Endothelial cell of umbilical vein (primary cell): ENCODE results near the gene GOLGA3. TPM values are rescaled to one million over a fixed set of nuclear protein-coding genes. Genes with fewer than 3 reads are reported as not detected.

Source experiments
- BruUV-seq: library from RNA; stranded (reverse); fragments of 400-500 nt; replicated peaks from 2 replicates; lab custom pipeline; 2021; lab: Mats Ljungman, UMichigan
- CTCF ChIA-PET: fragments of 300-600, 350-600 bp; sonication (Branson Sonifier 250); formaldehyde crosslinking; loops from one replicate; lab custom pipeline; 2021; ENCODE audit warnings: antibody characterized with exemption, inconsistent platforms; lab: Charles Lee
- POLR2A ChIA-PET: fragments of 300-600, 350-600 bp; sonication (Branson Sonifier 250); formaldehyde crosslinking; loops from one replicate; lab custom pipeline; 2021; ENCODE audit warnings: antibody characterized with exemption, inconsistent platforms; lab: Charles Lee
- DNase-seq: peaks from one replicate; pipeline ENCODE4 v3.0.0-alpha.2; 2011; ENCODE audit warnings: low read depth, low spot score
- FAIRE-seq: peaks from 2 replicates; lab custom pipeline; 2011; peaks lifted over from hg19 to GRCh38; lab: Jason Lieb, UNC
- H2AFZ ChIP-seq: 2 replicates; pipeline ENCODE4 v1.6.0; 2012; ENCODE audit warnings: low read depth, low read length, control low read depth, inconsistent platforms
- H3K27ac ChIP-seq: 2 replicates; pipeline ENCODE4 v1.5.1; 2011; ENCODE audit warnings: low read depth, mild to moderate bottlenecking, control low read depth, low read length, moderate library complexity; ENCODE audit not compliant: insufficient read depth
- H3K27me3 ChIP-seq, 2 experiments: 2 replicates each; pipeline versions ENCODE4 v1.6.0 to v1.6.1; 2011; ENCODE audit warnings: low read length in 2 of 2, mixed read lengths in 1 of 2; ENCODE audit not compliant: control insufficient read depth in 2 of 2, insufficient read depth in 2 of 2
- H3K36me3 ChIP-seq, 2 experiments: 2 replicates in 1 of 2; 3 replicates in 1 of 2; pipeline ENCODE4 v1.5.1; 2011; ENCODE audit warnings: low read length in 2 of 2, mild to moderate bottlenecking in 1 of 2, moderate library complexity in 1 of 2; ENCODE audit not compliant: control insufficient read depth in 2 of 2, insufficient read depth in 2 of 2; ENCODE audit errors: extremely low read depth in 1 of 2
- H3K4me1 ChIP-seq: 3 replicates; pipeline ENCODE4 v1.5.1; 2011; ENCODE audit warnings: mild to moderate bottlenecking, low read length; ENCODE audit not compliant: control insufficient read depth, insufficient read depth; ENCODE audit errors: extremely low read depth
- H3K4me2 ChIP-seq: 2 replicates; pipeline ENCODE4 v1.6.1; 2011; ENCODE audit warnings: low read length, control low read depth, mixed read lengths; ENCODE audit not compliant: insufficient read depth
- H3K4me3 ChIP-seq, 3 experiments: fragments of 200-600 bp in 1 of 3; sonication (generic), shearing (Covaris generic) in 1 of 3; replicated peaks in 1 of 3; 2 replicates each; pipeline ENCODE4 v1.5.1; 2011 to 2016; ENCODE audit warnings: control low read depth in 3 of 3, low read length in 3 of 3, mild to moderate bottlenecking in 2 of 3, inconsistent platforms in 1 of 3, low read depth in 1 of 3, moderate library complexity in 1 of 3; ENCODE audit not compliant: insufficient read depth in 1 of 3
- H3K79me2 ChIP-seq: 2 replicates; pipeline ENCODE4 v1.6.0; 2012; ENCODE audit warnings: low read length, inconsistent platforms; ENCODE audit not compliant: control insufficient read depth, insufficient read depth
- H3K9ac ChIP-seq: replicated peaks from 2 replicates; pipeline ENCODE3; 2011; ENCODE audit warnings: low read length, control low read depth; ENCODE audit not compliant: insufficient read depth; ENCODE audit errors: extremely low read depth
- H3K9me1 ChIP-seq: replicated peaks from 3 replicates; pipeline ENCODE4 v1.6.0; 2011; ENCODE audit warnings: mild to moderate bottlenecking, low read length; ENCODE audit not compliant: control insufficient read depth, insufficient read depth; ENCODE audit errors: extremely low read depth
- H3K9me3 ChIP-seq: replicated peaks from 2 replicates; pipeline ENCODE4 v1.5.1; 2012; ENCODE audit warnings: low read length, inconsistent platforms; ENCODE audit not compliant: control insufficient read depth, insufficient read depth
- H4K20me1 ChIP-seq: replicated peaks from 2 replicates; pipeline ENCODE3; 2011; ENCODE audit warnings: mild to moderate bottlenecking, low read length; ENCODE audit not compliant: control insufficient read depth, insufficient read depth; ENCODE audit errors: extremely low read depth
- EZH2 ChIP-seq: IDR thresholded peaks from 2 replicates; pipeline ENCODE4 v1.6.1; 2012; ENCODE audit warnings: borderline replicate concordance, low read depth, mild to moderate bottlenecking, moderate library complexity, low read length, inconsistent platforms; ENCODE audit not compliant: severe bottlenecking
- FOS ChIP-seq: IDR thresholded peaks from 2 replicates; pipeline ENCODE4 v1.6.1; 2011; ENCODE audit warnings: mild to moderate bottlenecking, low read length, moderate library complexity, borderline replicate concordance; ENCODE audit not compliant: insufficient read depth
- GATA2 ChIP-seq: IDR thresholded peaks from 2 replicates; pipeline ENCODE4 v1.7.0; 2011; ENCODE audit warnings: low read depth, mild to moderate bottlenecking, moderate library complexity, mixed read lengths, low read length; ENCODE audit not compliant: insufficient read length, insufficient read depth
- JUN ChIP-seq: IDR thresholded peaks from 2 replicates; pipeline ENCODE4 v1.6.1; 2011; ENCODE audit warnings: borderline replicate concordance, low read depth; ENCODE audit not compliant: insufficient read length, insufficient read depth
- MYC ChIP-seq: IDR thresholded peaks from one replicate; pipeline ENCODE4 v1.6.1; 2011; ENCODE audit warnings: mild to moderate bottlenecking, low read depth, low read length
- POLR2A ChIP-seq: IDR thresholded peaks from 2 replicates; pipeline ENCODE4 v1.6.1; 2012; ENCODE audit warnings: low read depth, mild to moderate bottlenecking, control low read depth, low read length
- POLR2AphosphoS5 ChIP-seq: IDR thresholded peaks from 2 replicates; pipeline ENCODE4 v1.6.1; 2012; ENCODE audit warnings: low read depth, mild to moderate bottlenecking, control low read depth, low read length, moderate library complexity; ENCODE audit not compliant: insufficient read depth
- dilution Hi-C: fragments of 300-500 bp; cut with MboI; formaldehyde crosslinking; loops from one replicate; pipeline ENCODE4 v1.15.0; 2019; ENCODE audit warnings: low sequenced_read_pairs; ENCODE audit not compliant: extremely low pct_ligation_motif_present
- intact Hi-C: fragments of 100-400 bp; cut with micrococcal nuclease; formaldehyde crosslinking; loops from one replicate; pipeline ENCODE4 v1.10.0; 2022
- polyA plus RNA-seq, 4 experiments: library from polyadenylated mRNA; depleted of rRNA in 3 of 4; stranded (reverse) in 3 of 4; unstranded in 1 of 4; fragments of >200 nt; gene quantifications; 2 replicates each; pipeline versions ENCODE4 v1.2.1 to v1.2.3, GENCODE V29; 2011 to 2012; ENCODE audit warnings: missing spikeins in 1 of 4
- total RNA-seq: library from RNA; stranded (reverse); gene quantifications from 2 replicates; pipeline ENCODE4 v1.2.3, GENCODE V29; 2021
- TF ChIP-seq, protein P1 (sequence below): IDR thresholded peaks from 2 replicates; pipeline ENCODE4 v1.6.1; 2011; ENCODE audit not compliant: insufficient read depth, insufficient read length
- TF ChIP-seq, protein P2 (sequence below), 2 donors: IDR thresholded peaks; 1 replicate in 1 of 2; 2 replicates in 1 of 2; pipeline ENCODE4 v1.5.1; 2011; ENCODE audit warnings: low read length in 2 of 2, mild to moderate bottlenecking in 2 of 2, moderate library complexity in 2 of 2, control low read depth in 1 of 2, inconsistent platforms in 1 of 2, low read depth in 1 of 2; ENCODE audit not compliant: insufficient read depth in 1 of 2; ENCODE audit errors: extremely low read depth in 1 of 2

The GOLGA3 gene
- total and polyA plus RNA-seq, 2 donors (not counting 3 experiments of a cell fraction or from before 2014, with no cell fraction given), result 18.4 to 86.0 TPM

DNA sequence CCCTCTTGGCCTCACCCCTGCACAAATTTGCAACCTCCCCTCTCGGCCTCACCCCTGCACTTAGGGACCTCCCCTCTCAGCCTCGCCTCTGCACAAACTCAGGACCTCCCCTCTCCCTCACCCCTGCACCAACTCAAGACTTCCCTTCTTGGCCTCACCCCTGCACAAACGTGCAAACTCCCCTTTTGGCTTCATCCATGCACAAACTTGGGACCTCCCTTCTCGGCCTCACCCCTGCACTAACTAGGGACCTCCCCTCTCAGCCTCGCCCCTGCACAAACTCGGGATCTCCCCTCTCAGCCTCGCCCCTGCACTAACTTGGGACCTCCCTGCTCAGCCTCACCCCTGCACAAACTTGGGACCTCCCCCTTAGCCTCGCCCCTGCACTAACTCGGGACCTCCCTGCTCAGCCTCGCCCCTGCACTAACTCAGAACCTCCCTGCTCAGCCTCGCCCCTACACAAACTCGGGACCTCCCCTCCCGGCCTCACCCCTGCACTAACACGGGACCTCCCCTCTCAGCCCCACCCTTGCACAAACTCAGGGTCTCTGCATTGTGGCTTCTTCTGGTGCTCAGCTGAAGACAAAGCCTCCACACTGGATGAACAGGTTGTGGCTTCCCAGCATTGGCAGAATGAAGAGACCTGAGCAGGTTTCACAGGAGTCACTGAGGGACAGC is 11.0 kb upstream of the GOLGA3 start:
- FAIRE-seq (no peak), DNase-seq (no peak)
- H3K9ac ChIP-seq, result no peak overlapping the region
- no peaks in the 10 kb centered on the region for H3K79me2 ChIP-seq
- H3K9me1 ChIP-seq, result no peaks in the 10 kb centered on the region
- no peak overlapping the region for H3K27ac ChIP-seq
- H2AFZ ChIP-seq, result no peak overlapping the region
- H3K36me3 ChIP-seq, result peaks cover 0 to 23% of the 10 kb centered on the region in 2 experiments
- TF ChIP-seq EZH2 (no peak), POLR2AphosphoS5 (no peak), FOS (no peak), GATA2 (no peak), POLR2A (no peak), JUN (no peak), MYC (no peak)
- TF ChIP-seq, protein P1, sequence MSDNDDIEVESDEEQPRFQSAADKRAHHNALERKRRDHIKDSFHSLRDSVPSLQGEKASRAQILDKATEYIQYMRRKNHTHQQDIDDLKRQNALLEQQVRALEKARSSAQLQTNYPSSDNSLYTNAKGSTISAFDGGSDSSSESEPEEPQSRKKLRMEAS, result no peak
- TF ChIP-seq, protein P2, sequence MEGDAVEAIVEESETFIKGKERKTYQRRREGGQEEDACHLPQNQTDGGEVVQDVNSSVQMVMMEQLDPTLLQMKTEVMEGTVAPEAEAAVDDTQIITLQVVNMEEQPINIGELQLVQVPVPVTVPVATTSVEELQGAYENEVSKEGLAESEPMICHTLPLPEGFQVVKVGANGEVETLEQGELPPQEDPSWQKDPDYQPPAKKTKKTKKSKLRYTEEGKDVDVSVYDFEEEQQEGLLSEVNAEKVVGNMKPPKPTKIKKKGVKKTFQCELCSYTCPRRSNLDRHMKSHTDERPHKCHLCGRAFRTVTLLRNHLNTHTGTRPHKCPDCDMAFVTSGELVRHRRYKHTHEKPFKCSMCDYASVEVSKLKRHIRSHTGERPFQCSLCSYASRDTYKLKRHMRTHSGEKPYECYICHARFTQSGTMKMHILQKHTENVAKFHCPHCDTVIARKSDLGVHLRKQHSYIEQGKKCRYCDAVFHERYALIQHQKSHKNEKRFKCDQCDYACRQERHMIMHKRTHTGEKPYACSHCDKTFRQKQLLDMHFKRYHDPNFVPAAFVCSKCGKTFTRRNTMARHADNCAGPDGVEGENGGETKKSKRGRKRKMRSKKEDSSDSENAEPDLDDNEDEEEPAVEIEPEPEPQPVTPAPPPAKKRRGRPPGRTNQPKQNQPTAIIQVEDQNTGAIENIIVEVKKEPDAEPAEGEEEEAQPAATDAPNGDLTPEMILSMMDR (IDR thresholded peaks at IDR 0.05; ENCODE audit: extremely low read depth in 1 of 2, insufficient read depth in 1 of 2, low read depth in 1 of 2, low read length in 2 of 2), result no peak
- no peak overlapping the region for H3K4me3 ChIP-seq
- no peaks in the 10 kb centered on the region for H3K9me3 ChIP-seq
- no peaks in the 10 kb centered on the region for H3K4me1 ChIP-seq
- no peaks in the 10 kb centered on the region for H3K27me3 ChIP-seq
- intact Hi-C loops (no loop called here), dilution Hi-C loops (no loop called here)
- no peaks in the 10 kb centered on the region for H4K20me1 ChIP-seq
- BruUV-seq, result no TSS peak
- ChIA-PET CTCF (no interaction called here), POLR2A (no interaction called here)
- H3K4me2 ChIP-seq, result no peak overlapping the region
